ENCODE measurements around the gene PARVG.

GRCh38 chr22:44209343-44209742, 28.6 kb downstream of the PARVG start:
- TF ChIP-seq CTCF (IDR thresholded peaks at IDR 0.05) (no peak), EP300 (IDR thresholded peaks at IDR 0.05) (no peak)

All from esophagus muscularis mucosa (tissue), 3 donors.